ENCODE data around the gene ZNF345.

ZNF345 gene

DNA sequence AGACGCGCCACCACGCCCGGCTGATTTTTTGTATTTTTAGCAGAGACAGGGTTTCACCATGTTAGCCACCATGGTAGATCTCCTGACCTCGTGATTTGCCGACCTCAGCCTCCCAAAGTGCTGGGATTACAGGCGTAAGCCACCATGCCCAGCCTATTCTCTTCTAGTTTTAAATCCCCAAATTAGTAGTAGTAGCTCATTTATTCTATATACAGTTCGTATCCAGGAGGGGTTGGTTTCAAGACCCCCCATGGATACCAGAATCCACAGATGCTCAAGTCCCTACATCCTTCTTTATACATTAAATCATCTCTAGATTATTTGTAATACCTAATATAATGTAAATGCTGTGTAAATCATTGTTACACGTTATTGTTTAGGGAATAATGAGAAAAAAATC, 67.4 kb downstream of the ZNF345 start:
- DNase-seq (ENCODE audit: low spot score), result no peak

Data from ecto neural progenitor cell (in vitro differentiated cells).